Esophagus squamous epithelium (tissue), 5 donors: ENCODE results near the gene BEND5. TPM values are rescaled to one million over a fixed set of nuclear protein-coding genes. Genes with fewer than 3 reads are reported as not detected.

Source experiments
- DNase-seq: peaks from one replicate; lab custom pipeline; 2025; lab: John Stamatoyannopoulos, UW
- H3K27ac ChIP-seq, 4 donors: fragments of 200-600 bp; sonication (generic); one replicate each; pipeline ENCODE4 v1.5.1; 2016 to 2019; ENCODE audit warnings: mild to moderate bottlenecking in 1 of 4
- H3K27me3 ChIP-seq, 4 donors: fragments of 200-600 bp; sonication (generic); 1 replicate in 3 of 4; 2 replicates in 1 of 4; pipeline versions ENCODE4 v1.5.1 to v1.6.0; 2017 to 2021; ENCODE audit warnings: antibody characterized with exemption in 1 of 4
- H3K36me3 ChIP-seq, 3 donors: fragments of 200-600 bp; sonication (generic); one replicate each; pipeline ENCODE4 v1.5.1; 2016 to 2019
- H3K4me1 ChIP-seq, 3 donors: fragments of 200-600 bp; sonication (generic); one replicate each; pipeline ENCODE4 v1.5.1; 2017 to 2019
- H3K4me3 ChIP-seq, 4 donors: fragments of 200-600 bp; sonication (generic); 1 replicate in 3 of 4; 2 replicates in 1 of 4; pipeline ENCODE4 v1.5.1; 2016 to 2019; ENCODE audit warnings: mild to moderate bottlenecking in 2 of 4, moderate library complexity in 1 of 4
- H3K9me3 ChIP-seq, 3 donors: fragments of 200-600 bp; sonication (generic); one replicate each; pipeline ENCODE4 v1.5.1; 2016 to 2019
- CTCF ChIP-seq, 6 experiments: fragments of 450-650 bp in 4 of 6; fragments of 200-600 bp in 2 of 6; sonication (generic) in 2 of 6; IDR thresholded peaks; one replicate each; pipeline ENCODE4 v1.5.1; 2016 to 2019; ENCODE audit warnings: antibody characterized with exemption in 6 of 6, mild to moderate bottlenecking in 4 of 6, moderate library complexity in 4 of 6
- POLR2A ChIP-seq, 4 donors: fragments of 450-650 bp; IDR thresholded peaks; one replicate each; pipeline ENCODE4 v1.6.1; 2017; ENCODE audit warnings: antibody characterized with exemption in 4 of 4, mild to moderate bottlenecking in 4 of 4, moderate library complexity in 3 of 4
- WGBS, 2 donors: methylation state at CpG; one replicate each; pipeline ENCODE4 v1.1.5; 2018; 5-methylcytosine and 5-hydroxymethylcytosine counted together
- intact Hi-C: fragments of 100-400 bp; cut with DNase I; formaldehyde crosslinking; loops from one replicate; pipeline ENCODE4 v1.15.0; 2022
- total RNA-seq, 4 donors: library from RNA; depleted of rRNA; stranded (reverse); fragments of >200 nt; gene quantifications; one replicate each; pipeline ENCODE4 v1.1.0, GENCODE V29; 2016
- donor health status: DM: yes; HTN: yes; CAD: no.

The BEND5 gene
- total RNA-seq, 4 donors from 2014 or later, result 1.8 to 2.3 TPM; not detected in 2

DNA sequence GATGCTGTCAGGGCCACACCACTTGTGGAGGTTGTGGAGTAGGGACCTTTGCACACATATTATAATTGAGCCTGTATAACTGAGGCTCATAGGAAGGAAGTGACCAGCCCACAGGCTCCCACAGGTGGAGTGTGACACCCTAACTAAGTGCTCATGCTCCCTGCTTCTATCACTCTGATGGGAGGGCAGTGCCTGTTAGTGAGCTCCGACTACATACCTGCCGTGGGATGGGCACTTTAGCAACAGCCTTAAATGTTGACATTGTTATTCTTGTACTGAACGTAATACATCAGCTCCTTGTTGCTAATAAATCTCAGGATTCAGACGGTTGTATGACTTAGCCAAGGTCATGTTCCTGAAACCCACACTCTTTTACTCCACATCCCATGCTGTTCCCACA, 58.0 kb downstream of the BEND5 start:
- Histone ChIP-seq H3K9me3 (no peaks in the 10 kb centered on the region), H3K4me1 (no peaks in the 10 kb centered on the region), H3K27me3 (no peaks in the 10 kb centered on the region), H3K4me3 (no peak overlapping the region), H3K27ac (no peak overlapping the region), H3K36me3 (no peaks in the 10 kb centered on the region)
- TF ChIP-seq CTCF (IDR thresholded peaks at IDR 0.05), result no peak
- TF ChIP-seq POLR2A (IDR thresholded peaks at IDR 0.05), result no peak
- intact Hi-C loops, result no loop called here
- DNase-seq, result no peak
- WGBS, 2 donors, result 76 to 77% methylated on average over 4 of the region's 4 CpGs

- DNase-seq, result no peak
- H3K9me3 ChIP-seq, result no peaks in the 10 kb centered on the region
- no peak for TF ChIP-seq CTCF (IDR thresholded peaks at IDR 0.05)
- TF ChIP-seq POLR2A (IDR thresholded peaks at IDR 0.05), result no peak
These were observed 58.5 kb downstream of the BEND5 start for GRCh38 chr1:48718116-48718630.

DNA sequence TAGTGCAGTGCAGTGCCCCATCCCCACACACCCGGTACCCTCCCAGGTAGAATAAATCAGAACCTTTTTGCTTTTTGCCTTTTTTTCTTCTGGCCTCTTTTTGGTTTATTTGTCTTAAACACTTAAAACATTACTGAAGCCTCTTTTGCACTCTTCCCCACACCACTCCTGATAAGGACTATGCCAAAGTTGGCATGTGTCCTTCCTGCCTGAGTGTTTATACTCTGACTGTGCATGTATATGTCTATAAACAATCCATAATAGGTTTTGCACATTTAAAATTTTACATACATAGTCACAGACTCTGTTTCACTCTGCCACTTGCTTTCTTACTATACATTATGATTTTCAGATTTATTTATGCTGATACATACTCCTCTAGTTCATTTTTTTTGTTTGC, 59.6 kb downstream of the BEND5 start:
- H3K9me3 ChIP-seq, result no peaks in the 10 kb centered on the region
- 89 to 100% methylated on average over 1 of the region's 1 CpG for WGBS, 2 donors
- no peaks in the 10 kb centered on the region for H3K36me3 ChIP-seq
- H3K4me1 ChIP-seq, result no peaks in the 10 kb centered on the region
- no peak overlapping the region for H3K27ac ChIP-seq
- intact Hi-C loops, result no loop called here
- H3K4me3 ChIP-seq, result no peak overlapping the region
- TF ChIP-seq POLR2A (IDR thresholded peaks at IDR 0.05) (no peak), CTCF (IDR thresholded peaks at IDR 0.05) (no peak)
- no peak for DNase-seq
- H3K27me3 ChIP-seq, result no peaks in the 10 kb centered on the region

More at GRCh38 chr1:48718116-48718630, 58.5 kb downstream of the BEND5 start:
- Histone ChIP-seq H3K27ac (no peak overlapping the region), H3K4me1 (no peaks in the 10 kb centered on the region), H3K36me3 (no peaks in the 10 kb centered on the region), H3K4me3 (no peak overlapping the region), H3K27me3 (no peaks in the 10 kb centered on the region)
- intact Hi-C loops, result no loop called here

DNA sequence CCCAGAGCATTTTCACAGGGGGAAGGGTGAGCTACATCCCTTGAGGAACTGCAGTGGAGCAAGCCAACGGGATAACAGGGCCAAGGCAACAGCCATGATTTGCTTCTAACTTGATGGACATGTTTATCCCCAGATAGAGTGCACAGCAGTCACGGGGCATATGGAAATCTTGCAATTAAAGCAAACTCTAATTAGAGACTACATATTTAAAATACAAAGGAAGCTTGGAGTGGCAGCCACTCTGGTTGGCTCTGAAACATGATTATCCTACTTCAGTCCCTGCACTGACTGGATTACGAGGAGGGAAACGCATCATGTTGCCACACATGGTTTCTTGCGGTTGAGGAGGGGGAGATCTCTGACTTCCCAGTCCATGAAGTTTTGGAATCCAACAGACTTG, 60.8 kb downstream of the BEND5 start:
- TF ChIP-seq POLR2A (IDR thresholded peaks at IDR 0.05) (no peak), CTCF (IDR thresholded peaks at IDR 0.05) (no peak)
- intact Hi-C loops, result no loop called here
- no peak for DNase-seq
- no peaks in the 10 kb centered on the region for H3K36me3 ChIP-seq
- no peaks in the 10 kb centered on the region for H3K27me3 ChIP-seq
- H3K9me3 ChIP-seq, result no peaks in the 10 kb centered on the region
- 80 to 84% methylated on average over 5 of the region's 5 CpGs for WGBS, 2 donors
- H3K4me3 ChIP-seq, result no peak overlapping the region
- H3K4me1 ChIP-seq, result no peaks in the 10 kb centered on the region
- no peak overlapping the region for H3K27ac ChIP-seq

- intact Hi-C loops, result no loop called here
- Histone ChIP-seq H3K4me3 (no peak overlapping the region), H3K4me1 (no peaks in the 10 kb centered on the region), H3K27ac (no peak overlapping the region), H3K27me3 (no peaks in the 10 kb centered on the region), H3K9me3 (no peaks in the 10 kb centered on the region), H3K36me3 (no peaks in the 10 kb centered on the region)
- 71 to 80% methylated on average over 1 to 2 of the region's 2 CpGs for WGBS, 2 donors
- DNase-seq, result no peak
- TF ChIP-seq CTCF (IDR thresholded peaks at IDR 0.05), result no peak
These were observed 65.8 kb downstream of the BEND5 start for GRCh38 chr1:48710915-48711314.
